Esophagus muscularis mucosa (tissue), 4 donors: ENCODE data around the gene SLC16A12. TPM values are rescaled to one million over a fixed set of nuclear protein-coding genes. Genes with fewer than 3 reads are reported as not detected.

Source experiments
- DNase-seq: peaks from one replicate; pipeline ENCODE4 v3.0.0-alpha.2; 2017; ENCODE audit errors: extremely low spot score
- H3K27ac ChIP-seq, 4 donors: fragments of 200-600 bp; sonication (generic); replicated peaks in 1 of 4; 1 replicate in 3 of 4; 2 replicates in 1 of 4; pipeline ENCODE4 v1.5.1; 2016 to 2019; ENCODE audit warnings: mild to moderate bottlenecking in 1 of 4
- H3K27me3 ChIP-seq, 4 donors: fragments of 200-600 bp; sonication (generic); one replicate each; pipeline versions ENCODE4 v1.5.1 to v1.6.0; 2016 to 2019
- H3K36me3 ChIP-seq, 4 donors: fragments of 200-600 bp; sonication (generic); one replicate each; pipeline ENCODE4 v1.5.1; 2016 to 2019
- H3K4me1 ChIP-seq, 4 donors: fragments of 200-600 bp; sonication (generic); one replicate each; pipeline ENCODE4 v1.5.1; 2016 to 2019
- H3K4me3 ChIP-seq, 4 donors: fragments of 200-600 bp; sonication (generic); 1 replicate in 2 of 4; 2 replicates in 2 of 4; pipeline ENCODE4 v1.5.1; 2016 to 2019; ENCODE audit warnings: mild to moderate bottlenecking in 4 of 4, moderate library complexity in 1 of 4
- H3K9me3 ChIP-seq, 4 donors: fragments of 200-600 bp; sonication (generic); 1 replicate in 3 of 4; 2 replicates in 1 of 4; pipeline ENCODE4 v1.5.1; 2016 to 2019
- EP300 ChIP-seq: sonication (generic); formaldehyde crosslinking; IDR thresholded peaks from one replicate; pipeline ENCODE4 v1.6.1; 2017; ENCODE audit warnings: antibody characterized with exemption
- POLR2A ChIP-seq: fragments of 450-650 bp; IDR thresholded peaks from one replicate; pipeline ENCODE4 v1.6.1; 2017; ENCODE audit warnings: antibody characterized with exemption, moderate library complexity, mild to moderate bottlenecking, low read depth
- POLR2AphosphoS5 ChIP-seq, 2 donors: sonication (generic); formaldehyde crosslinking; IDR thresholded peaks; one replicate each; pipeline ENCODE4 v1.6.1; 2017; ENCODE audit warnings: antibody characterized with exemption in 2 of 2
- WGBS: methylation state at CpG from one replicate; pipeline ENCODE4 v1.1.5; 2018; 5-methylcytosine and 5-hydroxymethylcytosine counted together
- intact Hi-C: fragments of 100-400 bp; cut with DNase I; formaldehyde crosslinking; loops from one replicate; pipeline ENCODE4 v1.15.1; 2023
- total RNA-seq, 4 donors: library from RNA; depleted of rRNA; stranded (reverse); fragments of >200 nt; gene quantifications; one replicate each; pipeline versions ENCODE4 v1.1.0 to v1.2.1, GENCODE V29; 2016
- TF ChIP-seq, protein P1 (sequence below), 3 experiments: fragments of 200-600 bp in 2 of 3; fragments of 450-650 bp in 1 of 3; sonication (generic) in 2 of 3; IDR thresholded peaks; one replicate each; pipeline ENCODE4 v1.5.1; 2017 to 2019; ENCODE audit warnings: antibody characterized with exemption in 3 of 3, mild to moderate bottlenecking in 2 of 3, moderate library complexity in 1 of 3

Gene SLC16A12
- total RNA-seq, 4 donors from 2014 or later: 0.83 to 2.2 (median 1.9) TPM

- intact Hi-C loops: no loop called here
- 86% methylated on average over 4 of the region's 4 CpGs for WGBS
- TF ChIP-seq POLR2A: no peak
- no peak for TF ChIP-seq EP300
- TF ChIP-seq POLR2AphosphoS5 (IDR thresholded peaks at IDR 0.05): no peak
- TF ChIP-seq, protein P1, sequence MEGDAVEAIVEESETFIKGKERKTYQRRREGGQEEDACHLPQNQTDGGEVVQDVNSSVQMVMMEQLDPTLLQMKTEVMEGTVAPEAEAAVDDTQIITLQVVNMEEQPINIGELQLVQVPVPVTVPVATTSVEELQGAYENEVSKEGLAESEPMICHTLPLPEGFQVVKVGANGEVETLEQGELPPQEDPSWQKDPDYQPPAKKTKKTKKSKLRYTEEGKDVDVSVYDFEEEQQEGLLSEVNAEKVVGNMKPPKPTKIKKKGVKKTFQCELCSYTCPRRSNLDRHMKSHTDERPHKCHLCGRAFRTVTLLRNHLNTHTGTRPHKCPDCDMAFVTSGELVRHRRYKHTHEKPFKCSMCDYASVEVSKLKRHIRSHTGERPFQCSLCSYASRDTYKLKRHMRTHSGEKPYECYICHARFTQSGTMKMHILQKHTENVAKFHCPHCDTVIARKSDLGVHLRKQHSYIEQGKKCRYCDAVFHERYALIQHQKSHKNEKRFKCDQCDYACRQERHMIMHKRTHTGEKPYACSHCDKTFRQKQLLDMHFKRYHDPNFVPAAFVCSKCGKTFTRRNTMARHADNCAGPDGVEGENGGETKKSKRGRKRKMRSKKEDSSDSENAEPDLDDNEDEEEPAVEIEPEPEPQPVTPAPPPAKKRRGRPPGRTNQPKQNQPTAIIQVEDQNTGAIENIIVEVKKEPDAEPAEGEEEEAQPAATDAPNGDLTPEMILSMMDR (IDR thresholded peaks at IDR 0.05): no peak
These were observed 16.8 kb upstream of the SLC16A12 start for GRCh38 chr10:89552213-89552612.

GRCh38 chr10:89550509-89550908 lies 15.1 kb upstream of the SLC16A12 start:
- TF ChIP-seq POLR2AphosphoS5 (IDR thresholded peaks at IDR 0.05) (no peak), POLR2A (no peak), EP300 (no peak)
- TF ChIP-seq, protein P1 (IDR thresholded peaks at IDR 0.05): no peak
- intact Hi-C loops: no loop called here
- no peaks in the 10 kb centered on the region for H3K36me3 ChIP-seq
- no peaks in the 10 kb centered on the region for H3K27me3 ChIP-seq
- no peak overlapping the region for H3K4me3 ChIP-seq
- no peaks in the 10 kb centered on the region for H3K9me3 ChIP-seq
- 71% methylated on average over 5 of the region's 5 CpGs for WGBS
- no peak overlapping the region for H3K27ac ChIP-seq
- no peak for DNase-seq
- peaks cover 0 to 7% (median 5%) of the 10 kb centered on the region in 4 donors for H3K4me1 ChIP-seq

More at GRCh38 chr10:89552213-89552612, 16.8 kb upstream of the SLC16A12 start:
- Histone ChIP-seq H3K9me3 (no peaks in the 10 kb centered on the region), H3K27me3 (no peaks in the 10 kb centered on the region), H3K27ac (no peak overlapping the region), H3K4me3 (no peak overlapping the region), H3K4me1 (peaks cover 0 to 7% (median 5%) of the 10 kb centered on the region in 4 donors), H3K36me3 (no peaks in the 10 kb centered on the region)
- DNase-seq: no peak

- H3K27me3 ChIP-seq: no peaks in the 10 kb centered on the region
- peaks cover 0 to 7% (median 5%) of the 10 kb centered on the region in 4 donors for H3K4me1 ChIP-seq
- no peaks in the 10 kb centered on the region for H3K9me3 ChIP-seq
- H3K4me3 ChIP-seq: no peak overlapping the region
- TF ChIP-seq, protein P1 (IDR thresholded peaks at IDR 0.05): no peak
- TF ChIP-seq POLR2AphosphoS5 (IDR thresholded peaks at IDR 0.05) (no peak), EP300 (no peak), POLR2A (no peak)
- 70% methylated on average over 1 of the region's 1 CpG for WGBS
- no peak for DNase-seq
- H3K36me3 ChIP-seq: no peaks in the 10 kb centered on the region
- H3K27ac ChIP-seq: no peak overlapping the region
- intact Hi-C loops: no loop called here
These were observed 14.1 kb upstream of the SLC16A12 start for GRCh38 chr10:89549510-89549909.

DNA sequence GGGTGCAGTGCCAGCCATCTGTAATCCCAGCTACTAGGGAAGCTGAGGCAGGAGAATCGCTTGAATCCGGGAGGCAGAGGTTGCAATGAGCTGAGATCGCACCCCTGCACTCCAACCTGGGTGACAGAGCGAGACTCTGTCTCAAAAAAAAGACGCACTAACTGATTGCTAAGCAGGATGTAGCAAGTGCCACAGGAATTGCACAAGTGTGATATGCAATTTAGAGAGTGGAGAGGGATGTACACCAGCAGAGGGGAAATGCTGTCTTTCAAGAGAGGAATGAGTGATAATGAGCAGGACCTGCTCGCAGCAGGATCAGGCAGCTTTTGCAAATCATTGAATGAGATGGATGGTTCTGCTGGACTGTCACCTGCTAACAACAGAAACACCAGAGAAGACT lies 13.3 kb upstream of the SLC16A12 start:
- H3K27me3 ChIP-seq: no peaks in the 10 kb centered on the region
- TF ChIP-seq, protein P1 (IDR thresholded peaks at IDR 0.05): no peak
- no peak for TF ChIP-seq POLR2A
- TF ChIP-seq EP300: no peak
- no peak for TF ChIP-seq POLR2AphosphoS5 (IDR thresholded peaks at IDR 0.05)
- peaks cover 0 to 6% (median 4%) of the 10 kb centered on the region in 4 donors for H3K4me1 ChIP-seq
- H3K36me3 ChIP-seq: no peaks in the 10 kb centered on the region
- no peak overlapping the region for H3K4me3 ChIP-seq
- 70% methylated on average over 6 of the region's 6 CpGs for WGBS
- intact Hi-C loops: no loop called here
- DNase-seq: no peak
- no peaks in the 10 kb centered on the region for H3K9me3 ChIP-seq
- H3K27ac ChIP-seq: no peak overlapping the region
